T-helper 1 cell treated with Interleukin-12 subunit alpha and Interleukin-12 subunit beta and Interleukin-4 antibody, amounts not matched to agents 30 ng/mL and 1 ng/mL, for 36 hours (primary cell): ENCODE measurements around the gene PPP1R12B. TPM values are rescaled to one million over a fixed set of nuclear protein-coding genes. Genes with fewer than 3 reads are reported as not detected.
"Not testable (repeated sequence)": the region's sequence is repeated elsewhere in the genome, so short reads cannot be mapped to it uniquely, and the experiment has no call there.

Experiments used
- intact Hi-C: fragments of 100-400 bp; cut with micrococcal nuclease; formaldehyde crosslinking; loops from one replicate; pipeline ENCODE4 v1.15.1; 2024
- total RNA-seq: library from RNA; stranded (reverse); gene quantifications from 2 replicates; pipeline ENCODE4 v1.2.3, GENCODE V29; 2022

Gene PPP1R12B
- total RNA-seq, 1 donor from 2014 or later: 24.7 TPM

DNA sequence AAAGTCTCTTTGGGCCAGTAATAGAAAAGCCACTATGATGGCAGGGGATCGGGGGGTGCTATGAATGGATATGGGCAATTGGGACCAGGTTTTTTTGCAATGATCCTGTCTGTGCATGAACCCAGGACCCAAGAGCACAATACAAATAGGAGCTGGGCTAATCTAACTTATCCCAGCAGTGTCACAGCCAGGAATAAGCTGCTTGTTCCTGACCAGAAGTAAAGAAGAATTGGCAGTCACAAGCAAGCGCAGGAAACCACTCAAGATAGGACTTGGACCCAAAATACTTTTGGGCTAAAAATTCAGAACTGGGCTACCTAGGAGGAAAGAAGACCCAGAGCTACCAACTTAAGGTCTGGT lies 172.3 kb downstream of the PPP1R12B start:
- intact Hi-C loops: not testable (repeated sequence)

DNA sequence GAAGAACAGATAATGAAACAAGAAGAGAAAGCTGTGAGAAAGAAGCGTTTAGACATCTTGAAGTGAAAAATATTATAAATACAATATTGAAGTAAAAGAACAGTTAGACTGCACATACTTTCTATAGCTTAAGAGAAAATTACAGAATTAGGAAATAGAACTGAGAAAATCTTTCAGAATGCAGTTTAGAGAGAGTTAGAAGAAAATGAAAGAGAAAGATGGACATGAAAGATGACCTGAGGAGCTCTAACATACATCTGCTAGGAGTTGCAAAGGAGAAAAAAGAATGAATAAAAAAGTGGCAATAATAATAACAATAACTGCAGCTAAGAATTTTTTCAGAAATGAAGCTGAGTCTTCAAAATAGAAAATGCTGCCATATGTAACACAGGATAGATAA lies 173.0 kb downstream of the PPP1R12B start:
- intact Hi-C loops: not testable (repeated sequence)

DNA sequence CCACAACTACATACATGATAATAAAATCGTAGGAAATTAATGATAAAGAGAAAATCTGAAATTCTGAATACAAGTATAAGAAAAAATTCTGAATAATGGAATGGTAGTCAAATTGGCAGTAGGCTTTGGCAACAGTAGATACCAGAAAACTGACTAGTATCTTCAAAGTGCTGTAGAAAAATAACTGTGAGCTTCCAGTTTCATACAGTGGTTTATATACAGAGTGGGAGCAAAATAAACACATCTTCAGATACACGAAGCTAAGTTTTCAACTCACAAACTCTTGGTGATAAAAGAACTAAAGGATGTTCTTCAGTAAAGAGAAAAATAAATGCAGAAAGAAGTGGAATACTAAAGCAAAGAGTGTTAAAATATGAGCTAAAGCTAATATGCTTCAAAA lies 173.4 kb downstream of the PPP1R12B start:
- intact Hi-C loops: no loop called here

DNA sequence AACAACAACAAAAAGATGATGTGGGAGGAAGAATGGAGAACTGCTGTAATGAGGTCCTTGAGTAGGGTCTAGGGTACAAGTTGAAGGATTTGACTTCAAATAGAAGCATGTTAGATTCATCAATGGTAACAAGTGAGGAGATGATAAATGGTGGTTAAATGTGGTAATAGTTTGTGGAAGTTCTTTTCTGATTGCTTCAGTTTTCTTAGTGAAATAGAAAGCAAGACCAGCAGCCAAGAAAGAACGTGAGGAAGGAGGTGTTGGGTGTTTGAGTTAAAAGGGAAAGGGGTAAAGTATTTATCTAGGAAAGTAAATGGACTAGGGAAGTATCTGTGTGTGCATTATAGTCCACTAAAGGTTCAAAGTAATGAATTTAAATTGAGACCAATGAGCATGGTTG lies 177.6 kb downstream of the PPP1R12B start:
- intact Hi-C loops: not testable (repeated sequence)

DNA sequence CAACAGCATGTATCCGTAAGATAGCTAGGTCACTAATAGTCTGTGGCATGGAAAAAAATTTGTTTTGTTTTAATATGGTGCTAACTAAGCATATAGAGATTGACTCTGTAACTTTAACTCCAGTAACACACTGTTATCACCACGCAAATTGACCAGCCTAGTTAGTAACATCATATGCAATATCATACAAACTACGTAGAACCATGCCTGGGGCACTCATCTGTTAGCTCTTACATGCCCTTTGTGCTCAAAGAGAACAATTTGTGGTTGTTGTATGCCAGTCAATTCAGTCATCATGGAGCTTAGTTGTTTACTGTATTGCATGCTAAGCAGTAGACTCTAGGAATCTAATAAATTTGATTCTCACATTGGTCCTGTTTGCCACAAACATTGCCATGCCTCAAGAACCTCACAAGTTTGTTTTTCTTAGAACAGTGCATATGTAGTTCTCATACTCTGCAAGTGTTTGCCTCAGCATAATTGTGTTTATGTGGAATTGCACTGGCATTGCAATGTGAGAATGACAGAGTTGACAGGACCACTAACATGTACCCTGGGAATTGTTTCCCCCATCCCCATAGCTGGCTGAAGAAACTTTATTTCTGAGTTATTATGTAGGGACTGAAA lies 179.7 kb downstream of the PPP1R12B start:
- intact Hi-C loops: not testable (repeated sequence)

DNA sequence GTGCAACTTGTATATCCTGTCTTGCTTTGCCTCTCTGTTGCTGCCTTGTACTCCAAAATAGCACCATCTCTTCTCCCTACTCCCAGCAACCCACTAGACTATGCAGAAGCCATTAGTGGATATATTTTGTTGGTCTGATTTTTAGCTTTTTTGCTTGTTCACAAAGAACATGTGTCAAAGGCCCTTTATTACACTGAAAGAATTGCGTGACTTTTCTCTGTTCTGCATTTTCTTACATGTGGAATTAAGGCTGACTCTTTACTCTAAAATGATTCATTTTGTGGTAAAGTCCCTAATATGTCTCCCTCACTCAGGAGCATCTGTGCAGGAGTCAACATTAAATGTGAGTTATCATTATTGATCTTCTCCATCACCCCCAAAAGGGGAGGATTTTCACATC lies 182.2 kb downstream of the PPP1R12B start:
- intact Hi-C loops: not testable (repeated sequence)

DNA sequence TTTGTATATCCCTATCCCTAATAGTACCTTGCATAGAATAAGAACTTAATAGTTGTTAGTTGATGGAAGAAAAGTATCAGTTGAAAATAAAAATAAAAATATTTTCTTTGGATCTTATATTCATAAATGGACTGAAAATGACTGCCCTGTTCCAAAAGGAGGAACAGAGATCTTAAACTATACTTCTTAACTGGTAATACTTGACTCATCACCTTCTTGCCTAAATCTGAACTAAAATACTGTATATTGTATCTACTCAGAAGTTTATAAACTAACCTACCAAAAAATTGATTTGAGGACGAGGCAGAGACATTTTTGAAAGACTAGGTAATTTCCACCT lies 182.9 kb downstream of the PPP1R12B start:
- intact Hi-C loops: no loop called here

DNA sequence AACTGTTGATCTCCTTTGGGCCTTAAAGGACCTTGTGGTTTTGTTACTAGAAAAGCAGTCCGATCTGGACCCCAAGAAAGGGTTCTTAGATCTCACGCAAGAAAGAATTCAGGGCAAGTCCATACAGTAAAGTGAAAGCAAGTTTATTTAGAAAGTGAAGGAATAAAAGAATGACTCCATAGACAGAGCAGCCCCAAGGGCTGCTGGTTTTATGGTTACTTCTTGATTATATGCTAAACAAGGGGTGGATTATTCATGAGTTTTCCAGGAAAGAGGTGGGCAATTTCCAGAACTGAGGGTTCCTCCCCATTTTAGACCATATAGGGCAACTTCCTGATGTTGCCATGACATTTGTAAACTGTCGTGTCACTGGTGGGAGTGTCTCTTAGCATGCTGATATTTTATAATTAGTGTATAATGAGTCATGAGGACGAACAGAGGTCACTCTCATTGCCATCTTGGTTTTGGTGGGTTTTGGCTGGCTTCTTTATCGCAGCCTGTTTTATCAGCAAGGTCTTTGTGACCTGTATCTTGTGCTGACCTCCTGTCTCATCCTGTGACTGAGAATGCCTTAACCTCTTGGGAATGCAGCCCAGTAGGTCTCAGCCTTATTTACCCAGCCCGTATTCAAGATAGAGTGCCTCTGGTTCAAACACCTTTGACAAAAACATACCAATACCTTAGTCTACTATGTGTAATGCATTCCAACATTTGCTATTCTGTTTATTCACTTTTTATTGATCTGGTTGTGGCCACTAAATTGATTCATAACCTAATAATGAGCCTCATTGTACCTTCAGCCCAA lies 183.5 kb downstream of the PPP1R12B start:
- intact Hi-C loops: not testable (repeated sequence)

DNA sequence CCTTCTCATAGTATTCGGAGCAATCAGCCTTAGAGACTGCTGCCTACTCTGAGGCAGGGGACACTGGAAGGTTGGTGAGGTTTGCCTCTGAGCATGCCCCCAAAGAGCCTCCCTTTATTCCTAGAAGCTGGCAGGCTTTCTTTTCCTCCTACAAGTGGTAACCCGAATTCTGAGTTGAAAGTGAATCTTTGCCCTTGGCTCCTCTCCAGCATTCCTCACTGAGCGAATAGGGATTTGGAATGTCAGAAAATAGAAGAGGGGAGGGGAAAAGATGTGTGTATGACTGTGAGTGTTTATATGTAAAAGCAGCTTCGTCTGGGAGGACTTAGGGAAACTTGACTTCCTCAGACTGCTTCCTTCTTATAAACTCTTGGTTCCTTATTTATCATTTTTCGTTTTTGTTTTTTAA lies 190.7 kb downstream of the PPP1R12B start:
- intact Hi-C loops: not testable (repeated sequence)

DNA sequence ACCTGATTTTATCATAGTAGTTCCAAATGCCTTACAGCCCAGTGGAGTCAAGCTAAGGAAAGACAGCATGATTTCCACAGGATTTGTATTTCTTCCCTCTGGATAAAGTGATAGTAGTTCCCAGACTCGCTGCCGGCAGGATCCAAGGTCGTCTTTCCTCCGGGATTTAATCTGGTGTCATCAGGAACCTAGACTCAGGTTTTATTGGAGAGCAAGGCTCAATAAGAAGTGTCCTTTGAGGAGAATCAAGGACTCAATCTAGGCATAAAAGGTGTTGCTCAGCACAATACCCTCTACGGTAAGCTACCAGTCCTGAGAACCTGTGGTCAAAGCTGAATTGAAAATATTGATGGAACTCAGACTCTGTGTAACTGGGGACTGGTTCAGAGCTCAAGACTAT lies 191.1 kb downstream of the PPP1R12B start:
- intact Hi-C loops: not testable (repeated sequence)

DNA sequence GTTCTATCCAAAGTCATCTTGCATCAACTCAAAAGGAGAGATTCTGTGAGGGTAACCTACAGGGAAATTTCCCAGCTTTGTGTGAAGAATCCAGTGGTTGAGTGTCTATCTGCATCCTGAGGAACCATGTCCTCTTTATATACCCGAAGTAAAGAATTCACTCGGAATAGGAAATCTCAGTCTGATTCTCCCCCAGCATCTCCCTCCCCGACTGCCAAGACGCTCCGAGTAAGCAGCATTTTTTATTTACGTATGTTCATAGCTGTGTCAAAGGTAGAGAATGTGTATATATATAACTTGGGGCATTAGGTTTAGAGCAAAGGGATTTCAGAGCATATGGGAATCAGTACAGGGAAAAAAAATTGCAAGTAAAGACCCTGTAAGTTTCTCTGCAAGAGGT lies 191.5 kb downstream of the PPP1R12B start:
- intact Hi-C loops: no loop called here

DNA sequence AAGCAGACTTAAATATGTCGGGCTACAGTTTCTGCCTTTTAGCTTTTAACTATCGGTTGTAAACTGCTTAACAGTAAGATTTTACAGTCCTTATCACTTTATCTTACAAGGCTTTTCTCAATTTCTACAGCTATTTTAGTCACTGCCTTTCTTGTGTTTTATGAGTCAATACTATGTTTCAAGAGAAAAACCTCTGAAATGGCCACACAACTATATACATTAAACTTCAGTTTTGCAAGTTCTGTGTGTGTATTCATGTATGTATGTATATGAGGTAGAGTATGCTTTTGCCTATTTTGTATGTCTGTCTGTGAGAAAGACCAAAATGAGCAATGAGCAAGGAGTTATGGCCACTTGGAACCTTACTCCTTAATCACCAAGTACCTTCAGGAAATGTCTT lies 191.9 kb downstream of the PPP1R12B start:
- intact Hi-C loops: no loop called here

DNA sequence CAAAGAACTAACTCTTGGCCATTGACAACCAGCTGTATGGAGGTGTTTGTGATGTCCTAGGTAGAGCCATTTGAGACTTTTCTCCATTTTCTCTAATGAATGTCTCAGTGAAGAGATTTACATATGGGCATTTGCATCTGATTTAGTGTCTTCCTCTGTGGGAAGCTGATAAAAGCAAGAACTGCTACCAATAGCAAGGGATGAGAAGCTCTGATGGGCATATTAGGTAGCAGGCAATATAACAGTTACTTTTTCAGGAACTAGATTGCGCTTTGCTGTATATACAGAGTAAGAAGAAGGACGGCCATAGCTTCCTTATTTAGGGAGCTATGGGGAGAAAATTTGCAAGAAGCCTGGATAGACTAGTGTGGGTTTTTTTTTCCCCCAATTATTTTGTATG lies 192.4 kb downstream of the PPP1R12B start:
- intact Hi-C loops: not testable (repeated sequence)

DNA sequence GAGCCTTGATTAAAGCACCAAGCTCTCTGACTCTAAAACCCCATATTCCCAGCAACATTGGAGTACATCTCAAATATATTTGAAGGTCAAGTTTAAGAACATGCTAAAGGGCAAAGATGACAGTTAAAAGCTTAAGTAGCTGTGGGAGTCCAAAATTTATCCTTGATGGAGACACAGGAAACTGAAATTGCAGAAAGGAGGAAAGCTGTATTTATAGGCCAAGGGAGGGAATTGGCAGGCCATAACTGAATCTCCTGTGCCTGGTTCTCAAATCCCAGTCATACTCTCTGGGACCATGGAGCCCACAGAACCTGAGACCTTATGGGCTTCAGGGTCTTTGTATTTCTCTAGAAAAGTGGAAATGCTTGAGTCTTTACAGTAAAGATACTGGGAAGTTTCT lies 193.9 kb downstream of the PPP1R12B start:
- intact Hi-C loops: not testable (repeated sequence)

DNA sequence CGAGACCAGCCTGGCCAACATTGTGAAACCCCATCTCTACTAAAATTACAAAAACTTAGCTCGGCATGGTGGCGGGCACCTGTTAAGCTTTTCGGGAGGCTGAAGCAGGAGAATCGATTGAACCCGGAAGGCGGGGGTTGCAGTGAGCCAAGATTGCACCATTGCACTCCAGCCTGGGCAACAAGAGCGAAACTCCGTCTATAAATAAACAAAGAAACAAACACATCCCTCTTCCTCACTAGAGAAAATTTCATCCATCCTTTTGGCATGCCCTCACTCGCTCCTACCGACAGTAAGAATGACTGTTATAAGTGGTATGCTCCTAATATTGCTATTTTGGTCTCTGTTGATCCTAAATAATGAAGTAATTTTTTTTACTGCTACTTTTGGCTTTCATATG lies 195.0 kb downstream of the PPP1R12B start:
- intact Hi-C loops: not testable (repeated sequence)

DNA sequence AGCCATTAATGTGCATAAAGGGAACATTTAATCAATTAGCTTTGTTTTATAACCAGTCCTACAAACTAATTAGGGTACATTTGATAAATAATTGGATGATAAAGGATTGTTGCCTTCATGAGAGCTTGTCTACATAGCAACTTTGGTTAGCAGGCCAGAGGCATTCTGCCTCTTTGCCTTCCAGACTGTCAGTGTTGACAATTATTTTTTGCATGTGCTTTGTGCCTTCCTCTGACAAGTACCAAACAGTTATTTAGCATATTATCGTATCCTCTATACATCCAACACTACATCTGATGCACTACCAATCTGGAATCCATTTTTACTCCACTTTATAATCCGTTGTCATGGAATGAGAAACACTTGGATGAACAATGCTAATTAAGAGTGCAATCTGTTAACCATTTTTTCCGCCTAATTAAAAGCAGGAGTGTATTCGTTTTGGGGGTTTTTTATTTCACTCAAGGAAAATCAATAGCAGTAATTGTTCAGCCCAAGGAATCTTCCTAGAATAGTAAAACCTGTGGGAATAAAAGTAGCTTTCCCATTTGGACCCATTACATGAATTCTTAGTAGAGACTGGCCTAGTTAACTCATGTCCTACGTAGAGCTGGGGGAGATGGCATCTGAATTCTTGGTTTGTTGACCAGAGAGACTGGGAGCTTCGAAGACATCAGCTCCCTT lies 196.4 kb downstream of the PPP1R12B start:
- intact Hi-C loops: not testable (repeated sequence)

DNA sequence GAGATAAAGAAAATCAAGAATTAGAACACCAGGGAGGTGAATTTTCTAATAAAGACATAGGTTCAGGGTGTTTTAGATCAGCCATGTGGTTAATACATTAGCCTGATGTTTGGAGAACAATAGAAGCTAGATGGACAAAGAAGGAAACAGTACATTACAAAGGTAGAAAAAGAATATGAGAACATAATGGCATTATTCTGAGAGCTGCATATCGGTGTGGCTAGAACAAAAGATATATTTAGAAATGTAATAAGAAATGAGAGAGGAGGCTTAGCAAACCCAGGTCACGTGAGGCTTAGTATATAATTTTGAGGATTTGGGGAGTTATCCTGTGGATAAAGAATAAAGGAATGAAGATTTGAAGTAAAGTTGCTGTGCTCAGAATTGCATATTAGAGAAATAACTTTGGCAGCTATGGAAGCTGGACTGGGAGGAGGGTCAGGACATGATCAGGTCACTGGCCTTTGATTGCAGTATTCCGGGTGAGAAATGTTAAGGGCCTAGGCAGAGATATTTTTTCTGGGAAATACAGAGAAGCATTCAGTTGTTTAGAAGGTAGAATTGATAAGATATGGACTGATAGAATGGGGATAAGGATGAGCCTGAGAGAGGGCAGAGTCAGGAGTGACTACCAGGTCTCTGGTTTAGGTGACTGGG lies 197.3 kb downstream of the PPP1R12B start:
- intact Hi-C loops: not testable (repeated sequence)

DNA sequence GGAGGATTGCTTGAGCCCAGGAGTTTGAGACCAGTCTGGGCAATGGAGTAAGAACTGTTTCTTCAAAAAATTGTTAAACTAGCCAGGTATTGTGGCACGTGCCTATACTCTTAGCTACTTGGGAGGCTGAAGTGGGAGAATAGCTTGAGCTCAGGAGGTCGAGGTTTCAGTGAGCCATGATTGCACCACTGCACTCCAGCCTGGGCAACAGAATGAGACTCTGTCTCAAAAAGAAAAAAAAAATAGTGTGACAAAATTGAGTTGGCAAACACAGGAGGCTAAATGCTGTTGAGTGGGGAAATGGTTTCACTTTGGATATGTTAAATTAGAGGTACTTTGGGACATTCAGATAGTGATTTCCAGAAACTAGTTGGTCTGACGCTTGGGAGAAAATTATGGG lies 197.9 kb downstream of the PPP1R12B start:
- intact Hi-C loops: not testable (repeated sequence)

DNA sequence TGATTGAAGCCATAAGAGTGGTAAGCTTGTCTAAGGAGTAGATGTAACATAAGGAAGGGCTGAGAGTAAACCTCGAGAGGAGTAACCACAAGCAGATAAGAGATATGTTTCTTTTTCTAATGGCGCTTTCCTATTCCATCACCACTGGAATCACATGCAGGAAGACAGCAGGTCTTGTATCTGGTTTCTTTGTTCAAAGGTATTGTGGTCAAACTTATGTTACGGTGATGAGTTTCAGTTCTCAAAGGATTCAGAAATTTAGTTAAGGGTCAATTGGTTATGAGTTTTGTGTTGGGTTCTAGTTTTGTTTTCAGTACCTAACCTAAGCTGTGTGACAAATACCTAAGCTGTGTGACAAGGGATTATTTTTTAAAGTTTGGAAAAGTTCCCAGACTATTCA lies 198.3 kb downstream of the PPP1R12B start:
- intact Hi-C loops: not testable (repeated sequence)

DNA sequence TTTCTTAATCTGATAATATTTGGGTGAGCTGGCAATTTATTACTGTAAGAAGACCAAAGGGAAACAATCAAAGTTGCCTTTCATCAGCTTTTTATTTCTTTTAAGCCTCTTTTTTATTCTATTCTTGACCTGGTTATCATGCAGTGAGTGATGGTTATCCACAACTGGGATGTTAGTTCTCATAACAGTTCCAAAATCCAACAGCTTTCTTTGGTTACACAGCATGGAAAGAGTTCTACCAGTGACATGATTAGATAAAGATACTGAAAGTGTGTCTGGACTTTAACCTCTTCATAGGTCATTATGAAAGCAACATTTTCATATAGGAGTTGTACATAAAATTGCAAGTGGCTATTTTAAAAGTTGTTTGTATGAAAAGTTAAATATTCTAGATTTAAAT lies 198.7 kb downstream of the PPP1R12B start:
- intact Hi-C loops: no loop called here

DNA sequence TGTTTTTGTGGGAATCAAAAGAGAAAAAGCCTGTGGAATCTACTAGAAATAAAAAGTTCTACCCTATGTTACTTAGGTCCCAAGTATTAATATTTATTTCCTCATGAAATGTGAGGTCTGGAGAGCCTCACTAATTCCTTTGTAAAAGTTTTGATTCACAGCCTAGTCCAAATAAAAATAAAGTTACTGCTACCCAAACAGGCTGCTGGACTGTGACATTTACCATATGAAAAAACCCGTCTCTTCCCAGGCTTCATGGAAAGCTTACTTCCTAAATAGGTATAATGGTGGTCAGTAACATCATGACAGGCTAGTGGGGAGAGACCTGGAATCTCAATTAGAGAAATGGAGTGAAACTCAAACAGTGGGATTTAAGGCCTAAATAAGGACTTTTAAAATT lies 201.6 kb downstream of the PPP1R12B start:
- intact Hi-C loops: not testable (repeated sequence)

DNA sequence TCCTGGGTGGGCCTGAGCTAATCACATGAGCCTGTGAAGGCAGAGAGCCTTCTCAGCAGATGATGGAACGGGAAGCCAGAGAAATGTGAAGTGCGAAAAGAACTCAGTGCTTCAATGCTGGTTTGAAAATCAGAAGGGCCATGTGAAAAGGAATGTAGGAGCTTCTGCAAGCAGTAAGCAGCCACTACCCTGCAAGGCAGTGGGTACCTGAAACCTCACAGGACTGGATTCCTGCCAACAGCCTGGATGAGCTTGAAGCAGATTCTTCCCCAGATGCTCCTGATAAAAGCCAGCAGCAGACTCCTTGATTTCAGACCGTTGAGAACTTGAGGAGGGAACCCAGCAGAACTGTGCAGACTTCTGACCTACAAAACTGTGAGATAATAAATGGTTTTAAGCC lies 203.2 kb downstream of the PPP1R12B start:
- intact Hi-C loops: no loop called here
